Ovary (tissue), 3 donors: ENCODE data around the gene CNN1.

Source experiments
- EP300 ChIP-seq: sonication (generic); formaldehyde crosslinking; IDR thresholded peaks from one replicate; pipeline ENCODE4 v1.6.1; 2017; ENCODE audit warnings: antibody characterized with exemption
- POLR2A ChIP-seq: fragments of 450-650 bp; IDR thresholded peaks from one replicate; pipeline ENCODE4 v1.6.1; 2017; ENCODE audit warnings: antibody characterized with exemption, mild to moderate bottlenecking, moderate library complexity
- TF ChIP-seq, protein P1 (sequence below), 3 donors: fragments of 450-650 bp in 2 of 3; fragments of 200-600 bp in 1 of 3; IDR thresholded peaks; one replicate each; pipeline versions ENCODE4 v1.5.1 to v1.8.0; 2016 to 2022; ENCODE audit warnings: antibody characterized with exemption in 3 of 3, mild to moderate bottlenecking in 1 of 3
- donor health status: DM: no; HTN: no; CAD: no.

DNA sequence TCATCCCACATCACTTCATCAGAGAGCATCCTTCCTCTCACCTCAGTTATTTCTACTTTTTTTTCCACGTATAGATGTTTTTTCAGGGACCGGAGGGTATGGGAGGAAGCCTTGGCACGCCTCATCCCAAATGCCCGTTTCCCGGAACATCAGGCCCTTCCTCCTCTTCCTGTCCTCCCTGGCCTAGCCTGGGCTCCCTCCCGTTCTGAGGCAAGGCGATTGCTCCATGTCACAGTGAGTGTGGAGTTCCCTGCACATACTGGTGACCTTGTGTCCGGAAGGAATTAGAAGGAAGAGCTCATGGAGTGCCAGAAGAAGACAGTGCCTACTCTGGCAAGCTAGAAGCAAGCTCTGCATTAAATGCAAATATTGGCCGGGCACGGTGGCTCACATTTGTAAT is 57.5 kb downstream of the CNN1 start:
- TF ChIP-seq, protein P1, sequence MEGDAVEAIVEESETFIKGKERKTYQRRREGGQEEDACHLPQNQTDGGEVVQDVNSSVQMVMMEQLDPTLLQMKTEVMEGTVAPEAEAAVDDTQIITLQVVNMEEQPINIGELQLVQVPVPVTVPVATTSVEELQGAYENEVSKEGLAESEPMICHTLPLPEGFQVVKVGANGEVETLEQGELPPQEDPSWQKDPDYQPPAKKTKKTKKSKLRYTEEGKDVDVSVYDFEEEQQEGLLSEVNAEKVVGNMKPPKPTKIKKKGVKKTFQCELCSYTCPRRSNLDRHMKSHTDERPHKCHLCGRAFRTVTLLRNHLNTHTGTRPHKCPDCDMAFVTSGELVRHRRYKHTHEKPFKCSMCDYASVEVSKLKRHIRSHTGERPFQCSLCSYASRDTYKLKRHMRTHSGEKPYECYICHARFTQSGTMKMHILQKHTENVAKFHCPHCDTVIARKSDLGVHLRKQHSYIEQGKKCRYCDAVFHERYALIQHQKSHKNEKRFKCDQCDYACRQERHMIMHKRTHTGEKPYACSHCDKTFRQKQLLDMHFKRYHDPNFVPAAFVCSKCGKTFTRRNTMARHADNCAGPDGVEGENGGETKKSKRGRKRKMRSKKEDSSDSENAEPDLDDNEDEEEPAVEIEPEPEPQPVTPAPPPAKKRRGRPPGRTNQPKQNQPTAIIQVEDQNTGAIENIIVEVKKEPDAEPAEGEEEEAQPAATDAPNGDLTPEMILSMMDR (IDR thresholded peaks at IDR 0.05) = no peak
- TF ChIP-seq POLR2A (no peak), EP300 (no peak)
